HG02981 (cell line): ENCODE data around the gene HOXC9.
"Not testable (repeated sequence)": the region's sequence is repeated elsewhere in the genome, so short reads cannot be mapped to it uniquely, and the experiment has no call there.

Experiments used
- ATAC-seq: cut with Tn5 transposase; IDR thresholded peaks from one replicate; pipeline ENCODE4 v1.9.1; 2021; ENCODE audit warnings: mild to moderate bottlenecking, moderate library complexity; ENCODE audit not compliant: unreplicated experiment

The HOXC9 gene

GRCh38 chr12:54036620-54037359, 36.8 kb downstream of the HOXC9 start:
- ATAC-seq = no peak

GRCh38 chr12:54037360-54038283, 37.7 kb downstream of the HOXC9 start:
- no peak for ATAC-seq

GRCh38 chr12:54038284-54038870, 38.4 kb downstream of the HOXC9 start:
- no peak for ATAC-seq

- ATAC-seq = no peak
Measured at GRCh38 chr12:54038871-54039414, 39.0 kb downstream of the HOXC9 start.

GRCh38 chr12:54039417-54040147, 39.6 kb downstream of the HOXC9 start:
- ATAC-seq = no peak

GRCh38 chr12:54040148-54040494, 40.2 kb downstream of the HOXC9 start:
- ATAC-seq = no peak

- no peak for ATAC-seq
Measured at GRCh38 chr12:54040648-54041047, 40.7 kb downstream of the HOXC9 start.

- ATAC-seq = no peak
Measured at GRCh38 chr12:54041097-54041690, 41.2 kb downstream of the HOXC9 start.

- not testable (repeated sequence) for ATAC-seq
Measured at GRCh38 chr12:54042033-54042432, 42.1 kb downstream of the HOXC9 start.

- no peak for ATAC-seq
Measured at GRCh38 chr12:54042970-54043853, 43.3 kb downstream of the HOXC9 start.

- no peak for ATAC-seq
Measured at GRCh38 chr12:54044425-54045103, 44.6 kb downstream of the HOXC9 start.

- ATAC-seq = no peak
Measured at GRCh38 chr12:54045401-54045800, 45.4 kb downstream of the HOXC9 start.

- no peak for ATAC-seq
Measured at GRCh38 chr12:54045868-54046521, 46.0 kb downstream of the HOXC9 start.

GRCh38 chr12:54046809-54047159, 46.8 kb downstream of the HOXC9 start:
- no peak for ATAC-seq

- no peak for ATAC-seq
Measured at GRCh38 chr12:54047160-54047963, 47.4 kb downstream of the HOXC9 start.

- ATAC-seq = no peak
Measured at GRCh38 chr12:54047964-54048303, 48.0 kb downstream of the HOXC9 start.

GRCh38 chr12:54048406-54049093, 48.6 kb downstream of the HOXC9 start:
- no peak for ATAC-seq
